Trophoblast cell (in vitro differentiated cells and primary cell): Measurements from ENCODE around the gene CCR8.

ENCODE experiments used
- DNase-seq, 2 donors: peaks; one replicate each; pipeline ENCODE4 v3.0.0-alpha.2; 2016
- H2AFZ ChIP-seq: 2 replicates; pipeline ENCODE4 v1.6.1; 2013; ENCODE audit warnings: low read length, moderate library complexity, mild to moderate bottlenecking; ENCODE audit not compliant: insufficient read depth, poor library complexity
- H2AK5ac ChIP-seq: 2 replicates; pipeline ENCODE4 v1.6.1; 2013; ENCODE audit warnings: mild to moderate bottlenecking, low read length
- H2BK120ac ChIP-seq: 2 replicates; pipeline ENCODE4 v1.6.1; 2013; ENCODE audit warnings: low read length, mild to moderate bottlenecking, moderate library complexity; ENCODE audit not compliant: insufficient read depth, poor library complexity
- H2BK12ac ChIP-seq: 2 replicates; pipeline ENCODE4 v1.6.1; 2013; ENCODE audit warnings: mild to moderate bottlenecking, low read length, moderate library complexity
- H2BK5ac ChIP-seq: 2 replicates; pipeline ENCODE4 v1.6.1; 2013; ENCODE audit warnings: low read length, low read depth, moderate library complexity, mild to moderate bottlenecking; ENCODE audit not compliant: poor library complexity
- H3K14ac ChIP-seq: 2 replicates; pipeline ENCODE4 v1.6.1; 2013; ENCODE audit warnings: mild to moderate bottlenecking, low read length
- H3K18ac ChIP-seq: 2 replicates; pipeline ENCODE4 v1.6.1; 2013; ENCODE audit warnings: mild to moderate bottlenecking, low read length
- H3K23ac ChIP-seq: 2 replicates; pipeline ENCODE4 v1.6.1; 2013; ENCODE audit warnings: low read length
- H3K27ac ChIP-seq: 2 replicates; pipeline ENCODE4 v1.5.1; 2013; ENCODE audit warnings: low read depth, mild to moderate bottlenecking, inconsistent platforms, low read length, moderate library complexity
- H3K27me3 ChIP-seq: 2 replicates; pipeline ENCODE4 v1.6.1; 2013; ENCODE audit warnings: inconsistent platforms, mild to moderate bottlenecking, low read length, moderate library complexity; ENCODE audit not compliant: insufficient read depth
- H3K36me3 ChIP-seq, 2 experiments: 1 replicate in 1 of 2; 2 replicates in 1 of 2; pipeline ENCODE4 v1.6.1; 2013; ENCODE audit warnings: low read length in 2 of 2, mild to moderate bottlenecking in 2 of 2, moderate library complexity in 1 of 2; ENCODE audit not compliant: insufficient read depth in 2 of 2, control insufficient read depth in 1 of 2
- H3K4ac ChIP-seq: 2 replicates; pipeline ENCODE4 v1.6.1; 2013; ENCODE audit warnings: low read depth, mild to moderate bottlenecking, low read length, moderate library complexity
- H3K4me1 ChIP-seq, 2 experiments: 1 replicate in 1 of 2; 2 replicates in 1 of 2; pipeline ENCODE4 v1.6.1; 2013; ENCODE audit warnings: low read length in 2 of 2, mild to moderate bottlenecking in 2 of 2, moderate library complexity in 1 of 2; ENCODE audit not compliant: insufficient read depth in 2 of 2, control insufficient read depth in 1 of 2
- H3K4me2 ChIP-seq: 2 replicates; pipeline ENCODE4 v1.6.1; 2013; ENCODE audit warnings: inconsistent platforms, mild to moderate bottlenecking, low read length, moderate library complexity
- H3K4me3 ChIP-seq: 2 replicates; pipeline ENCODE4 v1.5.1; 2013; ENCODE audit warnings: mild to moderate bottlenecking, low read depth, low read length, inconsistent platforms
- H3K79me1 ChIP-seq: one replicate; pipeline ENCODE4 v1.6.1; 2013; ENCODE audit warnings: low read length
- H3K79me2 ChIP-seq: 2 replicates; pipeline ENCODE4 v1.6.1; 2013; ENCODE audit warnings: low read length, mild to moderate bottlenecking; ENCODE audit not compliant: control insufficient read depth, insufficient read depth, poor library complexity
- H3K9ac ChIP-seq: 2 replicates; pipeline ENCODE4 v1.6.1; 2013; ENCODE audit warnings: mild to moderate bottlenecking, low read length
- H3K9me3 ChIP-seq: 2 replicates; pipeline ENCODE4 v1.6.1; 2013; ENCODE audit warnings: low read depth, mild to moderate bottlenecking, control low read depth, inconsistent platforms, low read length; ENCODE audit not compliant: insufficient read depth
- H4K12ac ChIP-seq: 2 replicates; pipeline ENCODE4 v1.6.1; 2013; ENCODE audit warnings: low read depth, mild to moderate bottlenecking, low read length, moderate library complexity
- H4K8ac ChIP-seq: 2 replicates; pipeline ENCODE4 v1.6.1; 2013; ENCODE audit warnings: low read depth, mild to moderate bottlenecking, low read length, moderate library complexity
- H4K91ac ChIP-seq: one replicate; pipeline ENCODE4 v1.6.1; 2013; ENCODE audit warnings: low read depth, mild to moderate bottlenecking, low read length, moderate library complexity
- WGBS: extraction: QIAGEN DNeasy Blood & Tissue Kit; methylation state at CpG from one replicate; pipeline ENCODE4 v1.1.7; 2013; ENCODE audit warnings: missing lambda C conversion rate; ENCODE audit not compliant: insufficient read length, insufficient coverage; ENCODE audit errors: extremely low coverage; 5-methylcytosine and 5-hydroxymethylcytosine counted together

The CCR8 gene

GRCh38 chr3:39376959-39377634 lies 47.6 kb downstream of the CCR8 start:
- no peak overlapping the region for H4K91ac ChIP-seq
- H3K4me2 ChIP-seq, result no peak overlapping the region
- no peaks in the 10 kb centered on the region for H3K4me1 ChIP-seq
- H3K79me2 ChIP-seq, result no peaks in the 10 kb centered on the region
- no peaks in the 10 kb centered on the region for H3K79me1 ChIP-seq
- H3K27ac ChIP-seq, result no peak overlapping the region
- H3K18ac ChIP-seq, result no peak overlapping the region
- H2BK5ac ChIP-seq, result no peak overlapping the region
- H2BK120ac ChIP-seq, result no peak overlapping the region
- H4K12ac ChIP-seq, result no peak overlapping the region
- no peaks in the 10 kb centered on the region for H3K27me3 ChIP-seq
- H3K14ac ChIP-seq, result no peak overlapping the region
- H2AFZ ChIP-seq, result no peak overlapping the region
- H2AK5ac ChIP-seq, result no peak overlapping the region
- H3K4me3 ChIP-seq, result no peak overlapping the region
- H3K23ac ChIP-seq, result no peak overlapping the region
- H4K8ac ChIP-seq, result no peak overlapping the region
- H3K9me3 ChIP-seq, result peaks cover 2% of the 10 kb centered on the region
- no peak overlapping the region for H3K4ac ChIP-seq
- DNase-seq, result no peak
- no peak overlapping the region for H2BK12ac ChIP-seq
- WGBS, result no CpG with 5 or more reads among the region's 5 CpGs
- H3K36me3 ChIP-seq, result no peaks in the 10 kb centered on the region
- H3K9ac ChIP-seq, result no peak overlapping the region

GRCh38 chr3:39378088-39378487 lies 48.6 kb downstream of the CCR8 start:
- no peak overlapping the region for H3K9ac ChIP-seq
- H2BK12ac ChIP-seq, result no peak overlapping the region
- no peaks in the 10 kb centered on the region for H3K9me3 ChIP-seq
- H2BK5ac ChIP-seq, result no peak overlapping the region
- H3K18ac ChIP-seq, result no peak overlapping the region
- no peaks in the 10 kb centered on the region for H3K36me3 ChIP-seq
- H3K23ac ChIP-seq, result no peak overlapping the region
- no peak overlapping the region for H3K4me3 ChIP-seq
- no peak overlapping the region for H3K14ac ChIP-seq
- no peak overlapping the region for H3K4me2 ChIP-seq
- no peak overlapping the region for H4K8ac ChIP-seq
- no peaks in the 10 kb centered on the region for H3K79me1 ChIP-seq
- no peak overlapping the region for H2BK120ac ChIP-seq
- DNase-seq, result peak; percentile 47 to 82
- H2AK5ac ChIP-seq, result no peak overlapping the region
- no peak overlapping the region for H2AFZ ChIP-seq
- H3K27ac ChIP-seq, result no peak overlapping the region
- no peak overlapping the region for H4K12ac ChIP-seq
- no peak overlapping the region for H4K91ac ChIP-seq
- H3K27me3 ChIP-seq, result no peaks in the 10 kb centered on the region
- H3K4me1 ChIP-seq, result peaks cover 0 to 2% of the 10 kb centered on the region in 2 experiments
- peaks cover 1% of the 10 kb centered on the region for H3K79me2 ChIP-seq
- WGBS, result no CpG with 5 or more reads among the region's 4 CpGs
- no peak overlapping the region for H3K4ac ChIP-seq

- Histone ChIP-seq H4K12ac (no peak overlapping the region), H2AFZ (no peak overlapping the region), H3K79me1 (peaks cover 9% of the 10 kb centered on the region), H3K27me3 (no peaks in the 10 kb centered on the region), H4K8ac (no peak overlapping the region), H3K79me2 (peaks cover 9% of the 10 kb centered on the region), H3K4ac (no peak overlapping the region), H3K36me3 (no peaks in the 10 kb centered on the region), H2BK12ac (no peak overlapping the region), H3K23ac (no peak overlapping the region), H3K18ac (no peak overlapping the region), H3K4me1 (peaks cover 0 to 2% of the 10 kb centered on the region in 2 experiments), H4K91ac (no peak overlapping the region), H2BK120ac (no peak overlapping the region), H2BK5ac (no peak overlapping the region), H3K4me2 (no peak overlapping the region), H3K27ac (no peak overlapping the region), H3K9ac (no peak overlapping the region), H2AK5ac (no peak overlapping the region), H3K14ac (no peak overlapping the region), H3K9me3 (no peaks in the 10 kb centered on the region), H3K4me3 (no peak overlapping the region)
- no peak for DNase-seq
- no CpG with 5 or more reads among the region's 10 CpGs for WGBS
Measured at GRCh38 chr3:39378957-39379777, 49.7 kb downstream of the CCR8 start.

- H3K9me3 ChIP-seq, result no peaks in the 10 kb centered on the region
- H2BK120ac ChIP-seq, result no peak overlapping the region
- H3K79me1 ChIP-seq, result peaks cover 9% of the 10 kb centered on the region
- no peak for DNase-seq
- no peak overlapping the region for H3K4me3 ChIP-seq
- no peak overlapping the region for H4K12ac ChIP-seq
- WGBS, result no CpG with 5 or more reads among the region's 5 CpGs
- H2AK5ac ChIP-seq, result no peak overlapping the region
- H3K14ac ChIP-seq, result no peak overlapping the region
- H3K27me3 ChIP-seq, result no peaks in the 10 kb centered on the region
- H2BK12ac ChIP-seq, result no peak overlapping the region
- no peak overlapping the region for H3K9ac ChIP-seq
- no peak overlapping the region for H3K4ac ChIP-seq
- no peak overlapping the region for H3K27ac ChIP-seq
- no peak overlapping the region for H3K18ac ChIP-seq
- no peaks in the 10 kb centered on the region for H3K36me3 ChIP-seq
- no peak overlapping the region for H2AFZ ChIP-seq
- no peak overlapping the region for H4K91ac ChIP-seq
- no peak overlapping the region for H4K8ac ChIP-seq
- H2BK5ac ChIP-seq, result no peak overlapping the region
- peaks cover 10% of the 10 kb centered on the region for H3K79me2 ChIP-seq
- H3K4me1 ChIP-seq, result peaks cover 0 to 2% of the 10 kb centered on the region in 2 experiments
- H3K4me2 ChIP-seq, result no peak overlapping the region
- no peak overlapping the region for H3K23ac ChIP-seq
Measured at GRCh38 chr3:39379778-39380155, 50.3 kb downstream of the CCR8 start.
